Ishikawa (cell line): ENCODE measurements around the gene EEF1AKMT3.

Experiments
- CEBPB ChIP-seq: IDR thresholded peaks from 2 replicates; pipeline ENCODE4 v1.6.1; 2012
- CREB1 ChIP-seq: IDR thresholded peaks from 2 replicates; pipeline ENCODE4 v1.6.1; 2012; ENCODE audit warnings: low read depth
- EGR1 ChIP-seq: IDR thresholded peaks from 2 replicates; pipeline ENCODE4 v1.6.1; 2012
- EP300 ChIP-seq: IDR thresholded peaks from 2 replicates; pipeline ENCODE4 v1.6.1; 2012; ENCODE audit warnings: borderline replicate concordance
- FOXM1 ChIP-seq: IDR thresholded peaks from 2 replicates; pipeline ENCODE4 v1.6.1; 2012; ENCODE audit warnings: low read depth, borderline replicate concordance
- MAX ChIP-seq: IDR thresholded peaks from 2 replicates; pipeline ENCODE4 v1.6.1; 2012
- NFIC ChIP-seq: IDR thresholded peaks from 2 replicates; pipeline ENCODE4 v1.6.1; 2012
- RAD21 ChIP-seq: IDR thresholded peaks from 2 replicates; pipeline ENCODE4 v1.6.1; 2012; ENCODE audit warnings: low read depth
- REST ChIP-seq: IDR thresholded peaks from 2 replicates; pipeline ENCODE4 v1.6.1; 2012; ENCODE audit warnings: low read depth, mild to moderate bottlenecking
- TAF1 ChIP-seq: IDR thresholded peaks from 2 replicates; pipeline ENCODE4 v1.6.1; 2012; ENCODE audit warnings: low read depth, mild to moderate bottlenecking
- TCF12 ChIP-seq: IDR thresholded peaks from 2 replicates; pipeline ENCODE4 v1.6.1; 2012; ENCODE audit warnings: low read depth
- TEAD4 ChIP-seq: IDR thresholded peaks from 2 replicates; pipeline ENCODE4 v1.6.1; 2012
- USF1 ChIP-seq: IDR thresholded peaks from 2 replicates; pipeline ENCODE4 v1.6.1; 2012
- YY1 ChIP-seq: IDR thresholded peaks from 2 replicates; pipeline ENCODE4 v1.6.1; 2012; ENCODE audit warnings: low read depth
- ZBTB7A ChIP-seq: IDR thresholded peaks from 2 replicates; pipeline ENCODE4 v1.6.1; 2012; ENCODE audit warnings: low read depth

Gene EEF1AKMT3

GRCh38 chr12:57740656-57741412 is 31.6 kb upstream of the EEF1AKMT3 start:
- no peak for TF ChIP-seq USF1
- TF ChIP-seq TAF1, result no peak
- no peak for TF ChIP-seq RAD21
- no peak for TF ChIP-seq CEBPB
- TF ChIP-seq TEAD4, result no peak

GRCh38 chr12:57741413-57741789 is 31.0 kb upstream of the EEF1AKMT3 start:
- TF ChIP-seq MAX (no peak), CEBPB (no peak), TAF1 (no peak)

GRCh38 chr12:57741844-57742738 is 30.3 kb upstream of the EEF1AKMT3 start:
- TF ChIP-seq NFIC, result no peak
- no peak for TF ChIP-seq CREB1
- TF ChIP-seq RAD21, result no peak; the same call in 1 of the 2 replicates
- TF ChIP-seq USF1, result no peak
- no peak for TF ChIP-seq TEAD4
- TF ChIP-seq TAF1, result no peak
- no peak for TF ChIP-seq EP300
- TF ChIP-seq TCF12, result no peak
- TF ChIP-seq REST, result no peak
- TF ChIP-seq MAX, result no peak
- no peak for TF ChIP-seq YY1
- TF ChIP-seq ZBTB7A, result no peak
- no peak for TF ChIP-seq EGR1

GRCh38 chr12:57743769-57744168 is 28.6 kb upstream of the EEF1AKMT3 start:
- TF ChIP-seq TAF1 (no peak), ZBTB7A (no peak), CEBPB (no peak), EP300 (no peak), TCF12 (no peak), FOXM1 (no peak), USF1 (no peak), RAD21 (no peak), TEAD4 (no peak), REST (no peak), MAX (no peak), NFIC (no peak), YY1 (no peak), CREB1 (no peak)

GRCh38 chr12:57744194-57744776 is 28.1 kb upstream of the EEF1AKMT3 start:
- TF ChIP-seq CREB1, result peak; percentile 98
- no peak for TF ChIP-seq YY1
- no peak for TF ChIP-seq EP300
- no peak for TF ChIP-seq ZBTB7A
- TF ChIP-seq RAD21, result no peak
- no peak for TF ChIP-seq EGR1
- TF ChIP-seq CEBPB, result peak; percentile 79
- no peak for TF ChIP-seq NFIC
- no peak for TF ChIP-seq TEAD4
- no peak for TF ChIP-seq MAX
